Muscle layer of colon (tissue), 2 donors: ENCODE measurements around the gene PMVK.
A peak's percentile ranks its signal among the peaks of the same experiment; 100 is the strongest.

Experiments
- H3K27ac ChIP-seq: one replicate; pipeline ENCODE4 v1.7.0; 2013; ENCODE audit warnings: low read depth, mild to moderate bottlenecking, low read length, moderate library complexity
- H3K27me3 ChIP-seq, 2 donors: one replicate each; pipeline ENCODE4 v1.7.0; 2013; ENCODE audit warnings: low read length in 2 of 2, mild to moderate bottlenecking in 2 of 2; ENCODE audit not compliant: insufficient read depth in 2 of 2, control insufficient read depth in 1 of 2
- H3K36me3 ChIP-seq: one replicate; pipeline ENCODE4 v1.7.0; 2013; ENCODE audit warnings: mild to moderate bottlenecking, low read length; ENCODE audit not compliant: insufficient read depth
- H3K4me1 ChIP-seq: one replicate; pipeline ENCODE4 v1.7.0; 2013; ENCODE audit warnings: mild to moderate bottlenecking, low read length; ENCODE audit not compliant: insufficient read depth
- H3K4me3 ChIP-seq, 2 donors: one replicate each; pipeline ENCODE4 v1.7.0; 2013; ENCODE audit warnings: low read length in 2 of 2, low read depth in 1 of 2, mild to moderate bottlenecking in 1 of 2, moderate library complexity in 1 of 2
- H3K9ac ChIP-seq: one replicate; pipeline ENCODE4 v1.7.0; 2013; ENCODE audit warnings: low read length
- H3K9me3 ChIP-seq: one replicate; pipeline ENCODE4 v1.7.0; 2013; ENCODE audit warnings: mild to moderate bottlenecking, low read length
- donor health status: abdominal sarcoma.
- donor health status: Adenocarcinoma of cecum.

The PMVK gene

DNA sequence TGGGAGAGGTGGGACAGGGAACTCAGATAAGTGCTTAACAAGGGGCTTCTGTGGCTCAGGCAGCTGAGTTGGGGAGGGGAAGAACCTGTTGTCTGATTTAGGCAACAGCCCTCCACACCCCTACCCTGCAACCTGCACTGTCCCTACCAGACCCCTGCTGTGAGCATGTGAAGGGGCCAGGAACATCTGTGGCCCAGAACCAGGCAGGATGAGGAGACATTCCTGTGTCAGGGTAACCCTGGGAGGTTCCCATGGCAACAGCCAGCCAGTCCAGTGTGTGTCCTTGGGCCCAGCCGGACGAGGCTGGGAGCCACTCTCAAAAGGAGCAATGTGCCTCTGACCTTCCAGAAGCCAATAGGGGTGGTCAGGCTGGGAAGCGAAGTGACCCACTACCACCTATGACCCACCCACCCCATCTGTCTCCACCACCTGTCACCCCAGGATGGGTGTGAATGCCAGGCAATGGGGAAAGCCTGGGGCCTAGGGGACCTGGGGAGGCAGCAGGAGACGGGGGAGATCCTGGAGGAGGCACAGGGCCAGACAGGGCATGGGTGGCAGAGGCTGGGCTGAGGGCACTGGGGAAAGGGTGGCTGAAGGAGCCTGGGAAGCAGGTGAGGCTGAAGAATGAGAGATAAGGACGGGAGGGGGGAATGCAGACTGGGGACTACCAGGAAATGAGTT lies 5.0 kb upstream of the PMVK start:
- Histone ChIP-seq H3K9ac (no peak overlapping the region), H3K4me1 (peaks cover 22% of the 10 kb centered on the region), H3K27ac (no peak overlapping the region), H3K27me3 (no peaks in the 10 kb centered on the region), H3K4me3 (no peak overlapping the region), H3K9me3 (no peaks in the 10 kb centered on the region), H3K36me3 (peaks cover 20% of the 10 kb centered on the region)

DNA sequence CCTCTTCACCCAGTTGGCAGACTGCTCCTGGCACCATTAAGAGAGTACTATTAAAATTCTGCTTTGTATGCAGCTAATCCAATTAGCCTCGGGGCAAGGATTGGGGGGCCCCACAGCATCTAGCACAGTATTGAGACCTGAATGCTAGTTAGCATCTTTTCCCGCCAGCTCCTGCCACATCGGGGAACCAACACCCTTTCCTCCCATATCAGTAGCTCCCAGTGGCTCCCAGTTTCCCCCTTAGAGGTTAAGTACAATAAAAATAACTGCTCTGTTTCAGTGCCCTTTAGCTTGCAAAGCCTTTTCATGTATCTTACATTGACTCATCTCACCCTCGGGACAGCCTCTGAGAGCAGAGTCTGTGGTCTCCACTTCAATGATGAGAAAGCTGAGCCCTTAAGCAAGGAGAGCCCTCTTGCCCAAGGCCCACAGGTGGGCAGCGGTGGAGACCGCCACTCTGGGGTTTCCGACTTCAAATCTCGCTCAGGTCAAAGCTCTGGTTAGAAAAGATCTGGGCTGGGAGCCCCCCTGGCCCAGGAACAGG lies 4.2 kb upstream of the PMVK start:
- Histone ChIP-seq H3K9me3 (no peaks in the 10 kb centered on the region), H3K36me3 (peaks cover 18% of the 10 kb centered on the region), H3K9ac (no peak overlapping the region), H3K4me3 (no peak overlapping the region), H3K27me3 (no peaks in the 10 kb centered on the region), H3K4me1 (peaks cover 25% of the 10 kb centered on the region), H3K27ac (no peak overlapping the region)

- Histone ChIP-seq H3K27me3 (no peaks in the 10 kb centered on the region), H3K9me3 (no peaks in the 10 kb centered on the region), H3K9ac (no peak overlapping the region), H3K4me3 (no peak overlapping the region), H3K27ac (no peak overlapping the region), H3K4me1 (peaks cover 31% of the 10 kb centered on the region), H3K36me3 (peaks cover 13% of the 10 kb centered on the region)
Measured at GRCh38 chr1:154940213-154940560, 3.7 kb upstream of the PMVK start.

DNA sequence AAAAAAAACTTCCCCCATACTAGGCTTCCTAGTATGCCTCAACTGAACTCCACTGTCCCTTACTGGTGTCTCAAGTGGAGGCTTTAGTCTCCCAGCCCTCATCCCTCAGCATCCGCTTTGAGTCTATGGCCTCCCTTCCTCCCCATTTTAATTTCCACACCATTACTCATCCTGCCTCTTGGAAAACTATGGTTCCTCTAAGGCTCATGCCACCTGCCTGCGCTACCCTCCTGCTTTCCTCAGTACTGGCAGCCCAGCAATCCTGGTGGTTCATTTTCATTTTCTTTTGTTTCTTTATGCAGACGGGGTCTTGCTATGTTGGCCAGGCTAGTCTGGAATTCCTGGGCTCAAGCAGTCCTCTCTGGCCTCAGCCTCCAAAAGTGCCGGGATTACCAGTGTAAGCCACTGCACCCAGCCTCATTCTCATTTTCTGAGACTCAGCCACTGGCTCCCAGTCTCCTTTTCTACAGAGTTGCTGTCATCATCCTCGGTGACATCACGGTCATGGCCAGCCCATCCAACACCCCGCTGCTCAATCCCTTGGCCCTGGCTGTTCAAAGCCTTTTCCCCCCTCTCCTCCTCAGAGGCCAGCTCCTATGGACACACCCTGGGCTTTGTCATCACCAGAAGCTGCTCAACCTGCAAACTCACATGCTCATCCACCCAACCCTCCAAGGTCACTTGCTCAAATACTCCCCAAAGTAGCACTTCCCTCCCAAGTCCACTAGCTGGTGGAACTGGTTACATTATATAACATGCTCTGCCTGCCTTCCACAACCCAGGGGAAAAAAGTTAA lies 2.3 kb upstream of the PMVK start:
- Histone ChIP-seq H3K4me3 (no peak overlapping the region), H3K27me3 (no peaks in the 10 kb centered on the region), H3K4me1 (peaks cover 26% of the 10 kb centered on the region), H3K9ac (no peak overlapping the region), H3K27ac (peak overlapping the region; percentile 100), H3K36me3 (no peaks in the 10 kb centered on the region), H3K9me3 (no peaks in the 10 kb centered on the region)

GRCh38 chr1:154937988-154938386 lies 1.5 kb upstream of the PMVK start:
- H3K36me3 ChIP-seq: no peaks in the 10 kb centered on the region
- H3K27me3 ChIP-seq: no peaks in the 10 kb centered on the region
- peaks cover 19% of the 10 kb centered on the region for H3K4me1 ChIP-seq
- H3K27ac ChIP-seq: peak overlapping the region; percentile 100
- peak overlapping the region; percentile 42 for H3K9ac ChIP-seq
- peak overlapping the region in 1 of 2 donors; percentile 75 for H3K4me3 ChIP-seq
- H3K9me3 ChIP-seq: no peaks in the 10 kb centered on the region

DNA sequence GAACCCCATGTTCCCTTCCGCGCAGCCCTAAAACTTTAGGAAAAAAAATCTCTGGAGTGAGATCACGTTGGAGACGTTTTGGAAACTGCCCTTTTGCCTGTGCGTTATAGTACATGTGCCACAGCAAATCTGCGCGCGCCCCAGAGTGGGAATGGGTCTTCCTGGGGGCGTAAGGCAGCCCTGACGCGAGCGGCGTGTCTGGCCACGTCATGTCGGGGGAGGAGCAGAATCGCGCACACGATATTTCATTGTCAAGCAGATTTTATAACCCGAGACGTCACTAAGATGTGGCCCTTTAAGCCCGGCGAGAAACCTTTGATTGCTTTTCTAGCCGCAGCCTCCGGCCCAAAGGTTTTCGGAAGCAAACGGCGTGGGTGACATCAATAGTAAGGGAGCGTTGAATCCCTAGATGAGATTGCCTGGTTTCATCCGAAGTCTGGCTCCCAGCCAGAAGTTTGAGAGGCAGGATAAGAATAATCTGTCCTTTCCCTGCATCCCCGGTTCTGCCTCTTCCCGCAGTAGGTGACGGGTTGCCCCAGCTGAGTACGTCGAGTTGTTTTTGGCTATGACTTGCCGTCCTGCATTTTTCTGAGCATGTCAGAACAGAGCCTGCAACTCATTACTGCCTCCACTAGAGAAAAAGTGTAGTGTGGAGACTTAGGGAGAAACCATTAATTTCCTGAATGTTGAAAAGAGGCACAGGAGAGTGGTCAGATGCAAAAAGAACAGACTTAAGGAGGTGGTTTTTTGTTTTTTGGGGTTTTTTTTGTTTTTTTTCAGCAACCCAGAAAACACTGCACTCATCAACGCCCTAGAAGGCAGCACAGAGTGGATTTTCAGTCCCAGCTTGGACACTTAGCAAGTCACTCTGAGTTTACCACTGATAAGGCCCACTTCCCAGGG lies 817 bp upstream of the PMVK start:
- Histone ChIP-seq H3K27ac (peak overlapping the region; percentile 100), H3K9me3 (no peaks in the 10 kb centered on the region), H3K27me3 (no peaks in the 10 kb centered on the region), H3K4me3 (peak overlapping the region; percentile 70 to 75), H3K4me1 (peaks cover 19% of the 10 kb centered on the region), H3K36me3 (no peaks in the 10 kb centered on the region), H3K9ac (peak overlapping the region; percentile 42)

DNA sequence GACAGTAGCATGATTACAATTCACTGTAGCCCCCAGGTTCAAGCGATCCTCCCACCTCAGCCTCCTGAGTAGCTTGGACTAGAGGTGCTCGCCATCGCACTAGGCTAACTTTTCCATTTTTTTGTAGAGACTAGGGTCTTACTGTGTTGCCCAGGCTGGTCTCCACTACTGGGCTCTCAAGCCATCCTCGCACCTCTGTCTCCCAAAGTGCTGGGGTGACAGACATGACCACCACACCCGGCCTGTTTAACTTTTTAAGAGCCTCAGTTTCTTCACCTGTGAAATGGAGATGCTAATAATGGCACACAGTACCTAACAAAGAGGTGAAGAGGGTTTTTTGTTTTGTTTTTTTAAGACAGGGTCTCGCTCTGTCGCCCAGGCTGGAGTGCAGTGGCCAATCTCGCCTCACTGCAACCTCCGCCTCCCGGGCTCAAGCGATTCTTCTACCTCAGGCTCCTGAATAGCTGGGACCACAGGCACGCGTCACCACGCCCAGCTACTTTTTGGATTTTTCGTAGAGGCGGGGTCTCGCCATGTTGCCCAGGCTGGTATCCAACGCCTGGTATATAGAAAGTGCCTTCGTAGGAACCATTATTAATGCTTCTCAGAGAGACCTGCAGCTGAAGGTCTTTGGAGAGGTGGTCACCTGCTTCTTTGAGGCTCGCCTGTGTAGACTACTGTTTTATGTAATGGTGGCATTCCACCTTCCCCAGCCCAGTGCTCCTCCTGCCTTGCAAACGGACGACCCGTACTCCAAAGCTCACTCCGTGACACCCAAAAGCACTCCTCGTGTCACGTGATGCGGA lies 567 bp downstream of the PMVK start:
- H3K36me3 ChIP-seq: peaks cover 3% of the 10 kb centered on the region
- H3K27ac ChIP-seq: peak overlapping the region; percentile 100
- peak overlapping the region; percentile 70 to 75 for H3K4me3 ChIP-seq
- no peaks in the 10 kb centered on the region for H3K27me3 ChIP-seq
- peaks cover 19% of the 10 kb centered on the region for H3K4me1 ChIP-seq
- H3K9ac ChIP-seq: peak overlapping the region; percentile 42
- no peaks in the 10 kb centered on the region for H3K9me3 ChIP-seq

GRCh38 chr1:154934358-154934948 lies 2.1 kb downstream of the PMVK start:
- no peak overlapping the region for H3K4me3 ChIP-seq
- no peak overlapping the region for H3K9ac ChIP-seq
- H3K9me3 ChIP-seq: no peaks in the 10 kb centered on the region
- H3K36me3 ChIP-seq: peaks cover 9% of the 10 kb centered on the region
- no peak overlapping the region for H3K27ac ChIP-seq
- H3K4me1 ChIP-seq: peaks cover 19% of the 10 kb centered on the region
- H3K27me3 ChIP-seq: no peaks in the 10 kb centered on the region

GRCh38 chr1:154931940-154932487 lies 4.5 kb downstream of the PMVK start:
- H3K9me3 ChIP-seq: no peaks in the 10 kb centered on the region
- no peak overlapping the region for H3K27ac ChIP-seq
- peaks cover 12% of the 10 kb centered on the region for H3K4me1 ChIP-seq
- H3K36me3 ChIP-seq: peaks cover 26% of the 10 kb centered on the region
- H3K9ac ChIP-seq: no peak overlapping the region
- H3K27me3 ChIP-seq: no peaks in the 10 kb centered on the region
- no peak overlapping the region for H3K4me3 ChIP-seq

DNA sequence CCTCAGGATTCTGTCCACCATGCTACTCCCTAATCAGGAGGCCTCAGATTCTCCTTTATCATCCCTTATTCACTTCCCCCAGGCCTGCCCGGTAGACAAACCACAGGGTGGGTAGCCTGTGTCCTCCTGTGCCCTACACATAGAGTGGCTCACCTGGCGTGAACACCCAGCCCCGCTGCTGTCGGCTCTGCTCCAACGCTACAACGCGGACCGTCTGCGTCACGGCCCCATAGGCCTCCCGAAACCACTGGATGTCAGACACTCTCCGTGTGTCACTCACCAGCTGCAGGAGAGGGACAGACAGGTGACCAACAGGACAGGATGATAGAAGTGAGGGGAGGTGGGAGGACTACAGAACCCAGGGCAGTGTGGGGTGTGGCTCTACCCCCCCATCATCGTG lies 10.3 kb downstream of the PMVK start:
- Histone ChIP-seq H3K27me3 (no peaks in the 10 kb centered on the region), H3K9me3 (no peaks in the 10 kb centered on the region), H3K36me3 (peaks cover 72% of the 10 kb centered on the region), H3K27ac (no peak overlapping the region), H3K4me3 (no peak overlapping the region), H3K9ac (no peak overlapping the region), H3K4me1 (no peaks in the 10 kb centered on the region)
